Activated CD4-positive, alpha-beta T cell treated with anti-CD3 and anti-CD28 coated beads, Interleukin-2, amount 50 U/mL, for 48 hours (primary cell): ENCODE measurements around the gene INAFM2.

ENCODE experiments used
- DNase-seq, 2 experiments: peaks; one replicate each; pipeline ENCODE4 v3.0.0-alpha.2; 2020

The INAFM2 gene

GRCh38 chr15:40345225-40345866 lies 21.9 kb downstream of the INAFM2 start:
- no peak for DNase-seq

GRCh38 chr15:40345867-40346578 lies 22.5 kb downstream of the INAFM2 start:
- DNase-seq = no peak

GRCh38 chr15:40346579-40347558 lies 23.4 kb downstream of the INAFM2 start:
- DNase-seq = no peak

GRCh38 chr15:40347559-40348473 lies 24.3 kb downstream of the INAFM2 start:
- DNase-seq = no peak

GRCh38 chr15:40348474-40348870 lies 25.0 kb downstream of the INAFM2 start:
- no peak for DNase-seq

- no peak for DNase-seq
Measured at GRCh38 chr15:40349163-40349562, 25.7 kb downstream of the INAFM2 start.

- no peak for DNase-seq
Measured at GRCh38 chr15:40352281-40352901, 28.9 kb downstream of the INAFM2 start.

GRCh38 chr15:40353697-40354096 lies 30.2 kb downstream of the INAFM2 start:
- no peak for DNase-seq

- DNase-seq = no peak
Measured at GRCh38 chr15:40354408-40355171, 31.1 kb downstream of the INAFM2 start.

GRCh38 chr15:40355976-40356585 lies 32.6 kb downstream of the INAFM2 start:
- no peak for DNase-seq

GRCh38 chr15:40357246-40357645 lies 33.8 kb downstream of the INAFM2 start:
- DNase-seq = no peak

- DNase-seq = peak; percentile 90 to 92
Measured at GRCh38 chr15:40357723-40358470, 34.4 kb downstream of the INAFM2 start, which contains the start of gene DISP2. TSS of gene DISP2 (plus strand) at chr15:40358219. CDS start at chr15:40358322, 103 bp downstream.

GRCh38 chr15:40358471-40359353 lies 35.2 kb downstream of the INAFM2 start:
- DNase-seq = peak; percentile 18 to 29

GRCh38 chr15:40360015-40360414 lies 36.5 kb downstream of the INAFM2 start:
- DNase-seq = no peak

GRCh38 chr15:40361640-40362039 lies 38.1 kb downstream of the INAFM2 start:
- no peak for DNase-seq

GRCh38 chr15:40363611-40364010 lies 40.1 kb downstream of the INAFM2 start:
- no peak for DNase-seq

- DNase-seq = no peak
Measured at GRCh38 chr15:40364251-40364650, 40.8 kb downstream of the INAFM2 start.

GRCh38 chr15:40365016-40365415 lies 41.5 kb downstream of the INAFM2 start:
- DNase-seq = no peak
